DMS153 (cell line): Measurements from ENCODE around the gene ZNF414.

ENCODE experiments used
- DNase-seq: peaks from one replicate; lab custom pipeline; 2025; lab: John Stamatoyannopoulos, UW

The ZNF414 gene

GRCh38 chr19:8463365-8463764 lies 50.6 kb downstream of the ZNF414 start:
- DNase-seq: no peak

GRCh38 chr19:8462571-8462970 lies 51.4 kb downstream of the ZNF414 start:
- DNase-seq: no peak

GRCh38 chr19:8461891-8462290 lies 52.1 kb downstream of the ZNF414 start:
- DNase-seq: no peak

DNA sequence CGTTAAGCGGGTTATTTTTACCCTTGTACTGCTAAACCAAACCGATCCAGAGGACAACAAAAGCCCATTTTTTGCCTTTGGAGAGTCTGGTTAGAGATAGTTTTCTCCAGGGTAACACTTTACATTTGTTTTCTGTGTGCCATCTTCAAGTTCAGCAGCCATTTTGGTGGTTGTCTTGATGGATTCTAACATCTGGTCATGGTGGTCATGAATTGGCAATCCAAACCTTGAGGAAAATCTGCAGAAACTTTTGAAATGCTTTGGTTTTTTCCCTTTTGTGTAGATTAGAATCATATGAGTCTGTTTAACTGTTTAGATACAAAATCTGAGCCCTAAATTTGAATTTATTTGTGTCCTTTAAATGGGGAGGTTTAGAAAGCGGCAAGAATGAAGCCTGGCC lies 52.6 kb downstream of the ZNF414 start:
- no peak for DNase-seq

GRCh38 chr19:8460516-8461298 lies 53.3 kb downstream of the ZNF414 start:
- no peak for DNase-seq
